ENCODE data around the gene SATB2. TPM values are rescaled to one million over a fixed set of nuclear protein-coding genes. Genes with fewer than 3 reads are reported as not detected.

SATB2 gene
- total RNA-seq, 1 donor from 2014 or later = 7.4 TPM

GRCh38 chr2:199335502-199335901 lies 122.2 kb downstream of the SATB2 start:
- H3K4me1 ChIP-seq = peaks cover 5% of the 10 kb centered on the region
- no peaks in the 10 kb centered on the region for H3K27me3 ChIP-seq
- H3K36me3 ChIP-seq = no peaks in the 10 kb centered on the region
- H3K27ac ChIP-seq = no peak overlapping the region
- intact Hi-C loops (cut with DNase I) = no loop called here
- TF ChIP-seq POLR2A (IDR thresholded peaks at IDR 0.05) (no peak), CTCF (IDR thresholded peaks at IDR 0.05) (no peak), POLR2AphosphoS5 (IDR thresholded peaks at IDR 0.05; ENCODE audit: insufficient read depth in 1 of 2, low read depth in 1 of 2) (no peak)
- H3K9me3 ChIP-seq = no peaks in the 10 kb centered on the region
- no peak for DNase-seq (ENCODE audit: extremely low spot score in 2 of 2)
- H3K4me3 ChIP-seq = no peak overlapping the region

- H3K4me3 ChIP-seq = no peak overlapping the region
- intact Hi-C loops (cut with DNase I) = no loop called here
- H3K36me3 ChIP-seq = no peaks in the 10 kb centered on the region
Observed at GRCh38 chr2:199329466-199329865, 128.3 kb downstream of the SATB2 start.

GRCh38 chr2:199329031-199329430 lies 128.7 kb downstream of the SATB2 start:
- Histone ChIP-seq H3K27ac (no peak overlapping the region), H3K4me3 (no peak overlapping the region), H3K9me3 (no peaks in the 10 kb centered on the region), H3K36me3 (no peaks in the 10 kb centered on the region), H3K27me3 (no peaks in the 10 kb centered on the region), H3K4me1 (no peaks in the 10 kb centered on the region)
- DNase-seq (ENCODE audit: extremely low spot score in 2 of 2) = no peak
- intact Hi-C loops (cut with DNase I) = no loop called here
- TF ChIP-seq CTCF (IDR thresholded peaks at IDR 0.05) = no peak
- TF ChIP-seq POLR2AphosphoS5 (IDR thresholded peaks at IDR 0.05; ENCODE audit: insufficient read depth in 1 of 2, low read depth in 1 of 2) = no peak
- no peak for TF ChIP-seq POLR2A (IDR thresholded peaks at IDR 0.05)

More at GRCh38 chr2:199329466-199329865, 128.3 kb downstream of the SATB2 start:
- no peaks in the 10 kb centered on the region for H3K4me1 ChIP-seq
- H3K27me3 ChIP-seq = no peaks in the 10 kb centered on the region
- DNase-seq (ENCODE audit: extremely low spot score in 2 of 2) = no peak
- TF ChIP-seq POLR2AphosphoS5 (IDR thresholded peaks at IDR 0.05; ENCODE audit: insufficient read depth in 1 of 2, low read depth in 1 of 2) = no peak
- TF ChIP-seq CTCF (IDR thresholded peaks at IDR 0.05) = no peak
- no peak for TF ChIP-seq POLR2A (IDR thresholded peaks at IDR 0.05)
- no peak overlapping the region for H3K27ac ChIP-seq
- H3K9me3 ChIP-seq = no peaks in the 10 kb centered on the region

GRCh38 chr2:199325881-199326280 lies 131.9 kb downstream of the SATB2 start:
- TF ChIP-seq POLR2A (IDR thresholded peaks at IDR 0.05) = no peak
- no peak for TF ChIP-seq POLR2AphosphoS5 (IDR thresholded peaks at IDR 0.05; ENCODE audit: insufficient read depth in 1 of 2, low read depth in 1 of 2)
- TF ChIP-seq CTCF (IDR thresholded peaks at IDR 0.05) = no peak
- Histone ChIP-seq H3K4me1 (no peaks in the 10 kb centered on the region), H3K4me3 (no peak overlapping the region), H3K36me3 (no peaks in the 10 kb centered on the region), H3K9me3 (no peaks in the 10 kb centered on the region), H3K27ac (no peak overlapping the region), H3K27me3 (no peaks in the 10 kb centered on the region)
- DNase-seq (ENCODE audit: extremely low spot score in 2 of 2) = no peak
- intact Hi-C loops (cut with DNase I) = no loop called here

GRCh38 chr2:199322151-199322550 lies 135.6 kb downstream of the SATB2 start:
- no peak for TF ChIP-seq CTCF (IDR thresholded peaks at IDR 0.05)
- no peak for TF ChIP-seq POLR2A (IDR thresholded peaks at IDR 0.05)
- no peak for TF ChIP-seq POLR2AphosphoS5 (IDR thresholded peaks at IDR 0.05; ENCODE audit: insufficient read depth in 1 of 2, low read depth in 1 of 2)
- Histone ChIP-seq H3K9me3 (no peaks in the 10 kb centered on the region), H3K4me1 (no peaks in the 10 kb centered on the region), H3K4me3 (no peak overlapping the region), H3K36me3 (no peaks in the 10 kb centered on the region), H3K27me3 (no peaks in the 10 kb centered on the region), H3K27ac (no peak overlapping the region)
- no peak for DNase-seq (ENCODE audit: extremely low spot score in 2 of 2)
- intact Hi-C loops (cut with DNase I) = no loop called here
